ENCODE measurements around the gene TGM2.

DNA sequence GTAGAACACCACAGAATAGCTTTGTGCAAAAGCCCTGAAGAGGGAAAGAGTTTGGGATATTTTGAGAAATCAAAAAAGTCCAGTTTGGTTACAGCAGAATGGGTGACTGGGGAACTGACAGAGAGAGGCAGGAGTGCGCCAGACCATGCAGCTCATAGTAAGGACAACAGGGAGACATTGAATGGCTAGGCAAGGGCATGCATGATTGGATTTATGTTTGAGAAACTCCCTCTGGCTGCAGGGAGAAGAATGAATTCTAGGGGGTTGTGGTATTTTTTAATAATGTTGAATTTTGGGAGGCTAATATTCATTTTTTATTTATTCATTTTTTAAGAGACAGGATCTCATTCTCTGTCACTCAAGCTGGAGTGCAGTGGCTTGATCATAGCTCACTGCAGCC, 49.9 kb downstream of the TGM2 start:
- TF ChIP-seq CTCF (IDR thresholded peaks at IDR 0.05) (no peak), POLR2A (IDR thresholded peaks at IDR 0.05) (no peak)

All from esophagus squamous epithelium (tissue), 4 donors.